Measurements from ENCODE around the gene TNNT3.

DNA sequence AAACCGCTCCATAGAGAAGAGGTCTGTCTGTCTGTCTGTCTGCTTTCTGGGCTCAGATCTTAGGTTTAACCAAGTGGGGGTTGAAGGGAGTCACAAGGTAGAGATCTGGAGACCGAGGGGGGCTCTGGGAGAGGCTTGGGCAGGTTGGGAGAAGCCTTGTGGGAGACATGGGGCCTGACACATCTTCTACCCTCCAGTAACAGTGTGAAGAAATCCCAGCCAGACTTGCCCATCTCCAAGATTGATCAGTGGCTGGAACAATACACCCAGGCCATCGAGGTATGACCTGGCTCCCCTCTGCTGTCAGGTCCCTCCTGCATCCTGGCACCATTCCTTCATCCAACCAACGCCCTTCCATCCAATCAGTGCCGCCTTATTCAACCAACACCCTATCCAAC lies 35.2 kb upstream of the TNNT3 start:
- no peak for TF ChIP-seq POLR2A (IDR thresholded peaks at IDR 0.05; ENCODE audit: low read length)
- TF ChIP-seq GATA1 (IDR thresholded peaks at IDR 0.05; ENCODE audit: low read depth, low read length), result no peak
